A673 (cell line): ENCODE data around the gene CHRM4. TPM values are rescaled to one million over a fixed set of nuclear protein-coding genes. Genes with fewer than 3 reads are reported as not detected.
"Not testable (repeated sequence)": the region's sequence is repeated elsewhere in the genome, so short reads cannot be mapped to it uniquely, and the experiment has no call there.

Experiments
- BruUV-seq: library from RNA; stranded (reverse); fragments of 400-500 nt; replicated peaks from 2 replicates; lab custom pipeline; 2021; lab: Mats Ljungman, UMichigan
- CTCF ChIA-PET: fragments of 300-600 bp; sonication (Branson Sonifier 250); formaldehyde crosslinking; loops from one replicate; lab custom pipeline; 2022; ENCODE audit warnings: antibody characterized with exemption; lab: Charles Lee
- POLR2A ChIA-PET: fragments of 300-600 bp; sonication (Branson Sonifier 250); formaldehyde crosslinking; loops from one replicate; lab custom pipeline; 2022; ENCODE audit warnings: antibody characterized with exemption; ENCODE audit not compliant: low non-redundant PET; lab: Charles Lee
- DNase-seq: peaks from one replicate; pipeline ENCODE4 v3.0.0-alpha.2; 2015; ENCODE audit warnings: low spot score
- H3K27ac ChIP-seq: fragments of 200-600 bp; sonication (generic); 2 replicates; pipeline ENCODE4 v1.5.1; 2016; ENCODE audit warnings: mixed run types, low read depth, mild to moderate bottlenecking, mixed read lengths, antibody characterized with exemption, low read length; ENCODE audit not compliant: poor library complexity, severe bottlenecking
- H3K27me3 ChIP-seq: fragments of 200-600 bp; sonication (generic); replicated peaks from 2 replicates; pipeline ENCODE4 v1.6.1; 2017; ENCODE audit warnings: mixed run types, low read depth, mild to moderate bottlenecking, mixed read lengths, antibody characterized with exemption, low read length; ENCODE audit not compliant: insufficient read depth, poor library complexity
- H3K36me3 ChIP-seq: fragments of 200-600 bp; sonication (generic); 2 replicates; pipeline ENCODE4 v1.6.1; 2016; ENCODE audit warnings: mixed run types, mild to moderate bottlenecking, mixed read lengths, antibody characterized with exemption, low read length; ENCODE audit not compliant: insufficient read depth, poor library complexity, severe bottlenecking
- H3K4me1 ChIP-seq: fragments of 200-600 bp; sonication (generic); 2 replicates; pipeline ENCODE4 v1.6.1; 2017; ENCODE audit warnings: mixed run types, mild to moderate bottlenecking, mixed read lengths, antibody characterized with exemption, low read length; ENCODE audit not compliant: insufficient read depth, poor library complexity, severe bottlenecking
- H3K4me3 ChIP-seq: fragments of 200-600 bp; sonication (generic); 2 replicates; pipeline ENCODE4 v1.5.1; 2016; ENCODE audit warnings: low read depth, mixed run types, mild to moderate bottlenecking, mixed read lengths, low read length; ENCODE audit not compliant: poor library complexity, severe bottlenecking
- H3K9me3 ChIP-seq: fragments of 200-600 bp; sonication (generic); 2 replicates; pipeline ENCODE4 v1.6.1; 2016; ENCODE audit warnings: mixed run types, low read depth, mild to moderate bottlenecking, mixed read lengths, antibody characterized with exemption, low read length; ENCODE audit not compliant: poor library complexity, severe bottlenecking
- EZH2 ChIP-seq: fragments of 200-600 bp; sonication (generic); IDR thresholded peaks from 2 replicates; pipeline ENCODE4 v1.6.1; 2017; ENCODE audit warnings: borderline replicate concordance, low read depth, mild to moderate bottlenecking, mixed read lengths, antibody characterized with exemption, low read length; ENCODE audit not compliant: poor library complexity, severe bottlenecking
- intact Hi-C: fragments of 100-400 bp; cut with micrococcal nuclease; formaldehyde crosslinking; loops from one replicate; pipeline ENCODE4 v1.10.0; 2022; ENCODE audit not compliant: unreplicated experiment
- total RNA-seq: library from RNA; stranded (reverse); gene quantifications from 2 replicates; pipeline ENCODE4 v1.2.3, GENCODE V29; 2021
- TF ChIP-seq, protein P1 (sequence below): fragments of 300-800, 200-600 bp; sonication (generic); conservative IDR thresholded peaks from 2 replicates; pipeline ENCODE4 v1.5.1; 2017; ENCODE audit warnings: low read depth, mild to moderate bottlenecking, antibody characterized with exemption, low read length, moderate library complexity, mixed read lengths

Gene CHRM4
- total RNA-seq, 1 experiment from 2014 or later = not detected

GRCh38 chr11:46373787-46374740, 17.5 kb downstream of the CHRM4 start:
- intact Hi-C loops = no loop called here
- CTCF ChIA-PET = interaction anchor here (0.6 kb wide), 1 partner anchor 83 kb away, joined by 3 read pairs; no protein-coding TSS in a partner anchor
- Histone ChIP-seq H3K36me3 (peaks cover 58% of the 10 kb centered on the region), H3K27ac (no peak overlapping the region), H3K27me3 (no peaks in the 10 kb centered on the region), H3K4me1 (peaks cover 4% of the 10 kb centered on the region), H3K9me3 (no peaks in the 10 kb centered on the region), H3K4me3 (no peak overlapping the region)
- no peak for DNase-seq
- TF ChIP-seq EZH2 = no peak
- TF ChIP-seq, protein P1, sequence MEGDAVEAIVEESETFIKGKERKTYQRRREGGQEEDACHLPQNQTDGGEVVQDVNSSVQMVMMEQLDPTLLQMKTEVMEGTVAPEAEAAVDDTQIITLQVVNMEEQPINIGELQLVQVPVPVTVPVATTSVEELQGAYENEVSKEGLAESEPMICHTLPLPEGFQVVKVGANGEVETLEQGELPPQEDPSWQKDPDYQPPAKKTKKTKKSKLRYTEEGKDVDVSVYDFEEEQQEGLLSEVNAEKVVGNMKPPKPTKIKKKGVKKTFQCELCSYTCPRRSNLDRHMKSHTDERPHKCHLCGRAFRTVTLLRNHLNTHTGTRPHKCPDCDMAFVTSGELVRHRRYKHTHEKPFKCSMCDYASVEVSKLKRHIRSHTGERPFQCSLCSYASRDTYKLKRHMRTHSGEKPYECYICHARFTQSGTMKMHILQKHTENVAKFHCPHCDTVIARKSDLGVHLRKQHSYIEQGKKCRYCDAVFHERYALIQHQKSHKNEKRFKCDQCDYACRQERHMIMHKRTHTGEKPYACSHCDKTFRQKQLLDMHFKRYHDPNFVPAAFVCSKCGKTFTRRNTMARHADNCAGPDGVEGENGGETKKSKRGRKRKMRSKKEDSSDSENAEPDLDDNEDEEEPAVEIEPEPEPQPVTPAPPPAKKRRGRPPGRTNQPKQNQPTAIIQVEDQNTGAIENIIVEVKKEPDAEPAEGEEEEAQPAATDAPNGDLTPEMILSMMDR = no peak
- POLR2A ChIA-PET = interaction anchor here (0.7 kb wide), 1 partner anchor 8 kb away, joined by 3 read pairs; no protein-coding TSS in a partner anchor
- BruUV-seq = no TSS peak

DNA sequence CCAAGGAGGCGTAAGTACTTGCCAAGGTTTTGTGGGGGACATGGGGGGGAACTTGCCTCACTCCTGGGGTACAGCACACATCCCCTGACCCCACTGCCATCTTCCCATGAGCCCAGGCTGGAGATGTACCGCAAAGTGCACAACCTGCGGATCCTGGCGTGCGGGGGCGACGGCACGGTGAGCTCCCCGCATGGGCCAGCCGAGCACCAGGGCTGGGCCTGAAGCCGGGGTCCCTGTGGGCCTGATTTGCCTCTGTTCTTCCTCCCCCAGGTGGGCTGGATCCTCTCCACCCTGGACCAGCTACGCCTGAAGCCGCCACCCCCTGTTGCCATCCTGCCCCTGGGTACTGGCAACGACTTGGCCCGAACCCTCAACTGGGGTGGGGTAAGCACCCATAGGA, 19.1 kb downstream of the CHRM4 start:
- peaks cover 59% of the 10 kb centered on the region for H3K36me3 ChIP-seq
- H3K27ac ChIP-seq, H3K4me3 ChIP-seq, H3K27me3 ChIP-seq, intact Hi-C loops, BruUV-seq, POLR2A ChIA-PET, H3K9me3 ChIP-seq, DNase-seq, H3K4me1 ChIP-seq: not testable (repeated sequence)
- CTCF ChIA-PET = interaction anchor here (0.6 kb wide), 1 partner anchor 95 kb away, joined by 3 read pairs; the partner anchor contains the start of gene CREB3L1

DNA sequence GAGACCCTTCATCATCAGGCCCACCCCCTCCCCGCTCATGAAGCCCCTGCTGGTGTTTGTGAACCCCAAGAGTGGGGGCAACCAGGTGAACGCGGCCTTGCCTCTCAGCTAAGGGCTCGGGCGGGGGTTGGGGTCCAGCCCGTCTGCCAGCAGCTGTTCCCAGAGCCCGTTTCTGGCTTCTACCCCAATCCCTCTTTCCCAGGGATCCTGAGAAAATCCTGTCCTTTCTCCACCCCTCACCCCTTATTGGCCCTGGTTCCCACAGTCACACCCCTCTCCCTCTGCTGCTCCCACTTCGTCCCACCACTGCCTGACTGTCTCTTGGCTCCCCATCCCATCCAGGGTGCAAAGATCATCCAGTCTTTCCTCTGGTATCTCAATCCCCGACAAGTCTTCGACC, 19.5 kb downstream of the CHRM4 start:
- Histone ChIP-seq H3K4me1 (peaks cover 10% of the 10 kb centered on the region), H3K4me3 (no peak overlapping the region), H3K36me3 (peaks cover 56% of the 10 kb centered on the region), H3K9me3 (no peaks in the 10 kb centered on the region), H3K27me3 (no peaks in the 10 kb centered on the region), H3K27ac (peak overlapping the region; percentile 12)
- TF ChIP-seq EZH2 = no peak
- TF ChIP-seq, protein P1 = no peak
- CTCF ChIA-PET = interaction anchor here (0.6 kb wide), 1 partner anchor 94 kb away, joined by 3 read pairs; the partner anchor contains the start of gene CREB3L1
- intact Hi-C loops = no loop called here
- no TSS peak for BruUV-seq
- no peak for DNase-seq
- POLR2A ChIA-PET = no interaction called here

DNA sequence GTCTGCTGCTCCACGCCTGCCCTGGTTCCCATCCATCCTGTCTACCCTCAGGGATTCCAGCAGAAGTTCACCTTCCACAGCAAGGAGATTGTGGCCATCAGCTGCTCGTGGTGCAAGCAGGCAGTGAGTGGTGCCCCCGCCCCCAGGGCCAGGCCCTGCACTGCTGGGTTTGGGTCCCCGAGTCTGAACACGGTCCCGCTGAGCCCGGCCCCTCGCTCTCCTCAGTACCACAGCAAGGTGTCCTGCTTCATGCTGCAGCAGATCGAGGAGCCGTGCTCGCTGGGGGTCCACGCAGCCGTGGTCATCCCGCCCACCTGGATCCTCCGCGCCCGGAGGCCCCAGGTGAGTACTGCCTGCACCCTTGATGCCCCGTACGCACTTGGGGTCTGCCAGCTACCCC, 20.3 kb downstream of the CHRM4 start:
- POLR2A ChIA-PET, H3K27ac ChIP-seq, intact Hi-C loops, CTCF ChIA-PET, H3K4me3 ChIP-seq, H3K27me3 ChIP-seq, BruUV-seq, DNase-seq, H3K9me3 ChIP-seq: not testable (repeated sequence)
- Histone ChIP-seq H3K4me1 (peaks cover 13% of the 10 kb centered on the region), H3K36me3 (peaks cover 49% of the 10 kb centered on the region)
